KMS-11 (cell line): ENCODE data around the gene ZNF302.

ENCODE experiments used
- H2AFZ ChIP-seq: fragments of 200-600 bp; sonication (generic); 2 replicates; pipeline ENCODE4 v1.6.1; 2016; ENCODE audit warnings: antibody characterized with exemption, mixed run types, low read depth
- H3K27ac ChIP-seq: fragments of 200-600 bp; sonication (generic); 2 replicates; pipeline ENCODE4 v1.6.1; 2016; ENCODE audit warnings: mild to moderate bottlenecking, mixed run types
- H3K27me3 ChIP-seq: fragments of 200-600 bp; sonication (generic); 2 replicates; pipeline ENCODE4 v1.6.1; 2017; ENCODE audit warnings: mild to moderate bottlenecking, low read depth, mixed run types, moderate library complexity; ENCODE audit not compliant: insufficient read depth
- H3K36me3 ChIP-seq: fragments of 200-600 bp; sonication (generic); 2 replicates; pipeline ENCODE4 v1.6.1; 2017; ENCODE audit warnings: mild to moderate bottlenecking, mixed run types; ENCODE audit not compliant: insufficient read depth
- H3K4me1 ChIP-seq: fragments of 200-600 bp; sonication (generic); 2 replicates; pipeline ENCODE4 v1.6.1; 2016; ENCODE audit warnings: mild to moderate bottlenecking, low read depth, mixed run types; ENCODE audit not compliant: poor library complexity, severe bottlenecking
- H3K4me2 ChIP-seq: fragments of 200-600 bp; sonication (generic); 2 replicates; pipeline ENCODE4 v1.7.0; 2016; ENCODE audit warnings: mild to moderate bottlenecking, mixed run types
- H3K4me3 ChIP-seq: fragments of 200-600 bp; sonication (generic); IDR thresholded peaks from 2 replicates; pipeline ENCODE4 v1.6.1; 2017; ENCODE audit warnings: low read depth, low read length, mixed read lengths; ENCODE audit not compliant: insufficient read depth
- H3K79me2 ChIP-seq: fragments of 200-600 bp; sonication (generic); 2 replicates; pipeline ENCODE4 v1.6.1; 2016; ENCODE audit warnings: low read depth, mixed run types; ENCODE audit not compliant: insufficient read depth
- H3K9ac ChIP-seq: fragments of 200-600 bp; sonication (generic); 2 replicates; pipeline ENCODE4 v1.6.1; 2016; ENCODE audit warnings: mild to moderate bottlenecking, mixed run types
- H4K20me1 ChIP-seq: fragments of 200-600 bp; sonication (generic); 2 replicates; pipeline ENCODE4 v1.6.1; 2016; ENCODE audit warnings: mild to moderate bottlenecking, mixed run types; ENCODE audit not compliant: insufficient read depth
- TF ChIP-seq, protein P1 (sequence below): fragments of 200-600 bp; sonication (generic); conservative IDR thresholded peaks from 2 replicates; pipeline ENCODE4 v1.6.1; 2017; ENCODE audit warnings: low read depth, mild to moderate bottlenecking, antibody characterized with exemption, low read length, moderate library complexity, mixed read lengths

The ZNF302 gene

GRCh38 chr19:34654796-34655195 is 22.7 kb upstream of the ZNF302 start:
- H3K27me3 ChIP-seq = no peaks in the 10 kb centered on the region
- TF ChIP-seq, protein P1, sequence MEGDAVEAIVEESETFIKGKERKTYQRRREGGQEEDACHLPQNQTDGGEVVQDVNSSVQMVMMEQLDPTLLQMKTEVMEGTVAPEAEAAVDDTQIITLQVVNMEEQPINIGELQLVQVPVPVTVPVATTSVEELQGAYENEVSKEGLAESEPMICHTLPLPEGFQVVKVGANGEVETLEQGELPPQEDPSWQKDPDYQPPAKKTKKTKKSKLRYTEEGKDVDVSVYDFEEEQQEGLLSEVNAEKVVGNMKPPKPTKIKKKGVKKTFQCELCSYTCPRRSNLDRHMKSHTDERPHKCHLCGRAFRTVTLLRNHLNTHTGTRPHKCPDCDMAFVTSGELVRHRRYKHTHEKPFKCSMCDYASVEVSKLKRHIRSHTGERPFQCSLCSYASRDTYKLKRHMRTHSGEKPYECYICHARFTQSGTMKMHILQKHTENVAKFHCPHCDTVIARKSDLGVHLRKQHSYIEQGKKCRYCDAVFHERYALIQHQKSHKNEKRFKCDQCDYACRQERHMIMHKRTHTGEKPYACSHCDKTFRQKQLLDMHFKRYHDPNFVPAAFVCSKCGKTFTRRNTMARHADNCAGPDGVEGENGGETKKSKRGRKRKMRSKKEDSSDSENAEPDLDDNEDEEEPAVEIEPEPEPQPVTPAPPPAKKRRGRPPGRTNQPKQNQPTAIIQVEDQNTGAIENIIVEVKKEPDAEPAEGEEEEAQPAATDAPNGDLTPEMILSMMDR = no peak
- no peaks in the 10 kb centered on the region for H3K79me2 ChIP-seq
- H3K4me1 ChIP-seq = no peaks in the 10 kb centered on the region
- no peak overlapping the region for H3K4me2 ChIP-seq
- H2AFZ ChIP-seq = no peak overlapping the region
- no peak overlapping the region for H3K27ac ChIP-seq
- no peak overlapping the region for H3K4me3 ChIP-seq
- H3K36me3 ChIP-seq = no peaks in the 10 kb centered on the region
- H3K9ac ChIP-seq = no peak overlapping the region
- no peaks in the 10 kb centered on the region for H4K20me1 ChIP-seq

- no peak overlapping the region for H2AFZ ChIP-seq
- no peaks in the 10 kb centered on the region for H3K36me3 ChIP-seq
- TF ChIP-seq, protein P1 = no peak
- H3K79me2 ChIP-seq = no peaks in the 10 kb centered on the region
- no peaks in the 10 kb centered on the region for H4K20me1 ChIP-seq
- H3K27me3 ChIP-seq = no peaks in the 10 kb centered on the region
- H3K27ac ChIP-seq = no peak overlapping the region
- no peak overlapping the region for H3K4me3 ChIP-seq
- no peaks in the 10 kb centered on the region for H3K4me1 ChIP-seq
- H3K9ac ChIP-seq = no peak overlapping the region
- H3K4me2 ChIP-seq = no peak overlapping the region
These were observed 21.8 kb upstream of the ZNF302 start for GRCh38 chr19:34655651-34656050.

DNA sequence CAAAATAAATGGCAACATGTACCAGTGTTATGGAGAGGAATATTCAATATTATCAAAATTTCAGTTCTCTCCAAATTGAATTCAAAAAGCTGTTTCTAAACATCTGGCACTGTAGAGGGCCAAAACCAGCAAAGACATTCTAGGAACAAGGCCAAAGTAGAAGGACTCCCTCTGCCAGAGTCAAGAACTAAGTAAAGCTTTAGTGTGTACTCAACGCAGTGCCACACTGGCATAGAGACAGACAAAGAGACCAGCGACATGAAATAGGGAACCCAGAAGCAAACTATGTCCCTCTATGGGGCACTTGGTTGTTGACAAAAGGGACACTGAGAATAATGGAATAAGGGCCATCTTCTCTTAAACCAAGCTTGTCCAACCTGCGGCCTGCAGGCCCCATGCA is 16.1 kb upstream of the ZNF302 start:
- no peaks in the 10 kb centered on the region for H4K20me1 ChIP-seq
- no peak overlapping the region for H3K27ac ChIP-seq

DNA sequence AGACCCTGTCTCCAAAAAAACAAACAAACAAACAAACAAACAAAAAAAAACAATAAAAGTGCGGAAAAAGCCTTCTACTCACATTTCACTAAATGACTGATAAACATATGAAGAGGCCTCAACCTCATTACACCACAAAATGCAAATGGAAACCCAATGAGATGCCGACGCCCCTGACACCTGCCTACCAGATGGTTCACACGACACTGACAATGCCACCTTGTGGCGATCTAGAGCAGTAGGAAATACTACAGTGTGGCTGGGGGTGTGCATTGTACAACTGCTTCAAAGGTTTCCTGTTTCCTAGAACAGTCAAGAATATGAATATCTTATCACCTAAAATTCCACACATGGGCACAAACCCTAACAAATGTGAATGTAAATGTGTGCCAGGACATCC is 14.6 kb upstream of the ZNF302 start:
- Histone ChIP-seq H3K4me3 (no peak overlapping the region), H3K79me2 (no peaks in the 10 kb centered on the region), H3K9ac (no peak overlapping the region), H3K4me2 (no peak overlapping the region), H2AFZ (no peak overlapping the region), H3K27ac (no peak overlapping the region), H3K4me1 (peaks cover 4% of the 10 kb centered on the region), H3K27me3 (no peaks in the 10 kb centered on the region), H4K20me1 (no peaks in the 10 kb centered on the region), H3K36me3 (no peaks in the 10 kb centered on the region)
- TF ChIP-seq, protein P1 = peak; percentile 43; the same call in 1 of the 2 replicates

More for the DNA sequence above, 16.1 kb upstream of the ZNF302 start:
- H3K4me1 ChIP-seq = no peaks in the 10 kb centered on the region
- no peak overlapping the region for H3K9ac ChIP-seq
- H2AFZ ChIP-seq = no peak overlapping the region
- TF ChIP-seq, protein P1 = no peak
- no peak overlapping the region for H3K4me2 ChIP-seq
- H3K79me2 ChIP-seq = no peaks in the 10 kb centered on the region
- H3K4me3 ChIP-seq = no peak overlapping the region
- H3K27me3 ChIP-seq = no peaks in the 10 kb centered on the region
- no peaks in the 10 kb centered on the region for H3K36me3 ChIP-seq

- H2AFZ ChIP-seq = no peak overlapping the region
- no peaks in the 10 kb centered on the region for H3K27me3 ChIP-seq
- no peaks in the 10 kb centered on the region for H3K36me3 ChIP-seq
- peaks cover 4% of the 10 kb centered on the region for H3K4me1 ChIP-seq
- TF ChIP-seq, protein P1 = no peak
- H3K79me2 ChIP-seq = no peaks in the 10 kb centered on the region
- no peak overlapping the region for H3K4me3 ChIP-seq
- H3K9ac ChIP-seq = no peak overlapping the region
- no peaks in the 10 kb centered on the region for H4K20me1 ChIP-seq
- no peak overlapping the region for H3K4me2 ChIP-seq
- no peak overlapping the region for H3K27ac ChIP-seq
These were observed 13.3 kb upstream of the ZNF302 start for GRCh38 chr19:34664168-34664567.
